ENCODE data around the gene DNAJC4. TPM values are rescaled to one million over a fixed set of nuclear protein-coding genes. Genes with fewer than 3 reads are reported as not detected.

The DNAJC4 gene
- total RNA-seq, 1 experiment from 2014 or later, result 32.0 TPM

DNA sequence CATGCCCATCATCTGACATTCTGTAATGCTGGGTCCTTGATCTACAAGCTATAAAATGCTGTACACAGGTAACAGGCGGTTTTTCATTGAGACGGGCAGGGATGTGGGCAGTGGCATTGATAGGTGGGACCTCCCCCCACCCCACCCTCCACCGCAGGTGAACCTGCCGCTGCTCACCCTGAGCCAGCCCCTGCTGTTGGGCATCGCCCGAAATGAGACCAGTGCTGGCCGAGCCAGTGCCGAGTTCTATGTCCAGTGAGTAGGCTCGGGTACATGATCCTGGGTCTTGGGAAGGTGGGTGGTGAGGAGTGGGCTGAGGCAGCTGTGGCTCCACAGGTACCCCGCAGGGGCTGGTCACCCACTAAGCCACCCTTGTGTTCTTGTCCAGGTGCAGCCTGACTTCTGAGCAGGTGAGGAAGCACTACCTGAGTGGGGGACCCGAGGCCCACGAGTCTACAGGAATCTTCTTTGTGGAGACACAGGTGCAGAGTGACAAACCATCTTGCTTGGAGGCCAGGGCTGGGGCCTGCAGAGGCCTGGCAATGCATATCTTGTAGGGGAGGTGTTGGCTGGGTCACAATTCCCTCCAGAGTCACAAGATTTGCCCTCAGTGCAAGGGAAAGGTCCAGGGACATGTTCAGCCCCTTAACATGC lies 1.1 kb upstream of the DNAJC4 start:
- H3K9ac ChIP-seq (ENCODE audit: low read length), result peak overlapping the region; percentile 60

DNA sequence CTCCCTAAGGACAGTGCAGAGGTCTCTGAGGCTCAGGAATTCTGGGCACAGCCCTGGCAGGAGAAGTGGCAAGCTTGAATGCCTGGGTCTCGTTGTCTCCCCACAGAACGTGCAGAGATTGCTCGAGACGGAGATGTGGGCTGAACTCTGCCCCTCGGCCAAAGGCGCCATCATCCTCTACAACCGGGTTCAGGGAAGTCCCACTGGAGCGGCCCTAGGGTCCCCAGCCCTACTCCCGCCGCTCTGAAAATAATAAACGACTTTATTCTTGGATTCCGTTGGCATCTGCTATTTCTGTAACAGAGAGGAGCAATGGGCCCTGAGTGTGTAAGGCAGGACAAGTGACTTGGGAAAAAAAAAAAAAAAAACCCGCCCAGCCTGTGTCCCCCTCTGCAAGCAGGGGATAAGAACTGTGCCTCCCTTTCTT lies 591 bp upstream of the DNAJC4 start:
- Histone ChIP-seq H4K20me1 (ENCODE audit: insufficient read depth, low read depth, low read length) (no peaks in the 10 kb centered on the region), H3K79me2 (ENCODE audit: low read length) (peaks cover 16% of the 10 kb centered on the region), H3K9me2 (replicated peaks; ENCODE audit: insufficient read depth, low read length) (no peaks in the 10 kb centered on the region), H3K4me2 (ENCODE audit: low read depth, low read length, poor library complexity, severe bottlenecking) (peak overlapping the region; percentile 86), H3K4me1 (ENCODE audit: low read length) (peaks cover 66% of the 10 kb centered on the region), H3K27ac (ENCODE audit: low read length) (peak overlapping the region; percentile 74), H2AFZ (ENCODE audit: low read length) (no peak overlapping the region), H3K4me3 (ENCODE audit: low read length) (peak overlapping the region; percentile 81), H3K9me3 (ENCODE audit: low read length) (no peaks in the 10 kb centered on the region), H3K27me3 (ENCODE audit: low read length) (no peaks in the 10 kb centered on the region), H3K9ac (ENCODE audit: low read length) (peak overlapping the region; percentile 60), H3K36me3 (ENCODE audit: insufficient read depth, low read length) (no peaks in the 10 kb centered on the region)
- no peak for DNase-seq

More for the DNA sequence above, 1.1 kb upstream of the DNAJC4 start:
- no peaks in the 10 kb centered on the region for H4K20me1 ChIP-seq (ENCODE audit: insufficient read depth, low read depth, low read length)
- H3K9me2 ChIP-seq (replicated peaks; ENCODE audit: insufficient read depth, low read length), result no peaks in the 10 kb centered on the region
- no peak overlapping the region for H2AFZ ChIP-seq (ENCODE audit: low read length)
- peaks cover 71% of the 10 kb centered on the region for H3K4me1 ChIP-seq (ENCODE audit: low read length)
- DNase-seq, result no peak
- H3K4me2 ChIP-seq (ENCODE audit: low read depth, low read length, poor library complexity, severe bottlenecking), result peak overlapping the region; percentile 86
- peak overlapping the region; percentile 81; the same call in 1 of the 2 replicates for H3K4me3 ChIP-seq (ENCODE audit: low read length)
- H3K27ac ChIP-seq (ENCODE audit: low read length), result peak overlapping the region; percentile 74
- peaks cover 16% of the 10 kb centered on the region for H3K79me2 ChIP-seq (ENCODE audit: low read length)
- no peaks in the 10 kb centered on the region for H3K27me3 ChIP-seq (ENCODE audit: low read length)
- H3K9me3 ChIP-seq (ENCODE audit: low read length), result no peaks in the 10 kb centered on the region
- H3K36me3 ChIP-seq (ENCODE audit: insufficient read depth, low read length), result no peaks in the 10 kb centered on the region

GRCh38 chr11:64230985-64231365 lies 627 bp downstream of the DNAJC4 start:
- H4K20me1 ChIP-seq (ENCODE audit: insufficient read depth, low read depth, low read length), result 0 out of 2 replicates have a peak, but pooled peaks cover 7% of the 10 kb centered on the region
- H3K9me3 ChIP-seq (ENCODE audit: low read length), result no peaks in the 10 kb centered on the region
- H3K27me3 ChIP-seq (ENCODE audit: low read length), result no peaks in the 10 kb centered on the region
- H3K9ac ChIP-seq (ENCODE audit: low read length), result peak overlapping the region; percentile 74
- H2AFZ ChIP-seq (ENCODE audit: low read length), result no peak overlapping the region; the same call in 1 of the 2 replicates
- H3K79me2 ChIP-seq (ENCODE audit: low read length), result peaks cover 25% of the 10 kb centered on the region
- H3K4me3 ChIP-seq (ENCODE audit: low read length), result peak overlapping the region; percentile 81
- DNase-seq, result peak; percentile 72
- no peaks in the 10 kb centered on the region for H3K36me3 ChIP-seq (ENCODE audit: insufficient read depth, low read length)
- peaks cover 67% of the 10 kb centered on the region for H3K4me1 ChIP-seq (ENCODE audit: low read length)
- H3K9me2 ChIP-seq (replicated peaks; ENCODE audit: insufficient read depth, low read length), result no peaks in the 10 kb centered on the region
- H3K4me2 ChIP-seq (ENCODE audit: low read depth, low read length, poor library complexity, severe bottlenecking), result peak overlapping the region; percentile 86
- H3K27ac ChIP-seq (ENCODE audit: low read length), result peak overlapping the region; percentile 75

DNA sequence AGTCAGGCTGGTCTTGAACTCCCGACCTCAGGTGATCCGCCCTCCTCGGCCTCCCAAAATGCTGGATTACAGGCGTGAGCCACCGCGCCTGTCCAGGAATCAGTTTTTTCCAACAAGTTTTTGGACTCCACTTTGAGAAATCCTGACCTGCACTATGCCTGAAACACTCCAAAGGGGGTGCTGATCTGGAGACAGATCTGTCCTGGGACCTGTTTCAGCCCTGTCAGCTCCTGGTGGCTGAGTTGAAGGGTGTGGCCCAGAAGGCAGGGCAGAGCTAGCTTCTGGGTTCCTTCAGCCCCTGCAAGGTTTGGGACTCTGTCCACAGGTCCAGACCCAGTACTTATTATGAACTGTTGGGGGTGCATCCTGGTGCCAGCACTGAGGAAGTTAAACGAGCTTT lies 1.2 kb downstream of the DNAJC4 start:
- H3K4me1 ChIP-seq (ENCODE audit: low read length), result peaks cover 64% of the 10 kb centered on the region
- H3K9me2 ChIP-seq (replicated peaks; ENCODE audit: insufficient read depth, low read length), result no peaks in the 10 kb centered on the region
- H3K9ac ChIP-seq (ENCODE audit: low read length), result peak overlapping the region; percentile 74
- no peak overlapping the region for H2AFZ ChIP-seq (ENCODE audit: low read length)
- H3K27ac ChIP-seq (ENCODE audit: low read length), result peak overlapping the region; percentile 4; the same call in 1 of the 2 replicates
- DNase-seq, result no peak
- peaks cover 24% of the 10 kb centered on the region for H3K79me2 ChIP-seq (ENCODE audit: low read length)
- H3K27me3 ChIP-seq (ENCODE audit: low read length), result no peaks in the 10 kb centered on the region
- H3K4me3 ChIP-seq (ENCODE audit: low read length), result peak overlapping the region; percentile 81; the same call in 1 of the 2 replicates
- H3K36me3 ChIP-seq (ENCODE audit: insufficient read depth, low read length), result no peaks in the 10 kb centered on the region
- H3K9me3 ChIP-seq (ENCODE audit: low read length), result no peaks in the 10 kb centered on the region
- peak overlapping the region; percentile 86 for H3K4me2 ChIP-seq (ENCODE audit: low read depth, low read length, poor library complexity, severe bottlenecking)
- 0 out of 2 replicates have a peak, but pooled peaks cover 7% of the 10 kb centered on the region for H4K20me1 ChIP-seq (ENCODE audit: insufficient read depth, low read depth, low read length)

DNA sequence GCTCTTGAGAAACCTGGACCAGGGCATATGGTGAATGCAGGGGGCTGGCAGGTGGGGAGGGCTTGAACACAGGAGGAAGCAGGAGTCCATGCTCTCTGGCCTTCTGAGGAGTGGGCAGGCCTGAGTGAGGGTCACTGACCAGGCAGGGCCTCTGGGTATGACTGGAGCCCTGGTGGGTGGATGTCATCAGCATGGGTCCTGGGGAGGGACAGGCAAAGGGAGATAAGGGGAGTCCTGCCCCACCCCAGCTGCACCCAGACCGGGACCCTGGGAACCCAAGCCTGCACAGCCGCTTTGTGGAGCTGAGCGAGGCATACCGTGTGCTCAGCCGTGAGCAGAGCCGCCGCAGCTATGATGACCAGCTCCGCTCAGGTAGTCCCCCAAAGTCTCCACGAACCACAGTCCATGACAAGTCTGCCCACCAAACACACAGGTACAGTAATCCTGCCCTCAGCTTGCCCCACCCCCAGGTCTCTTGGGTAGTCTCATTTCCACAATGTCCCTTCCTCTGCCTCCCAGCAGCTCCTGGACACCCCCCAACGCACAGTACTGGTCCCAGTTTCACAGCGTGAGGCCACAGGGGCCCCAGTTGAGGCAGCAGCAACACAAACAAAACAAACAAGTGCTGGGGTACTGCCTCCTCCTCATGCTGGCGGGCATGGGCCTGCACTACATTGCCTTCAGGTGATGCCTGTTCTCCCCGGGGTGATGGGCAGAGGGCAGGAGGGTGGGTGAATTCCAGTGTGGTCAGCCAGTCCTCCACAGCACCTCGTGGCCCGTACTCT lies 2.0 kb downstream of the DNAJC4 start:
- Histone ChIP-seq H3K4me1 (ENCODE audit: low read length) (peaks cover 56% of the 10 kb centered on the region), H3K79me2 (ENCODE audit: low read length) (peaks cover 17% of the 10 kb centered on the region), H3K4me2 (ENCODE audit: low read depth, low read length, poor library complexity, severe bottlenecking) (peak overlapping the region; percentile 86), H2AFZ (ENCODE audit: low read length) (no peak overlapping the region), H3K27me3 (ENCODE audit: low read length) (no peaks in the 10 kb centered on the region), H3K9me2 (replicated peaks; ENCODE audit: insufficient read depth, low read length) (no peaks in the 10 kb centered on the region), H3K4me3 (ENCODE audit: low read length) (no peak overlapping the region; the same call in 1 of the 2 replicates), H3K9me3 (ENCODE audit: low read length) (no peaks in the 10 kb centered on the region), H3K9ac (ENCODE audit: low read length) (peak overlapping the region; percentile 74), H4K20me1 (ENCODE audit: insufficient read depth, low read depth, low read length) (0 out of 2 replicates have a peak, but pooled peaks cover 7% of the 10 kb centered on the region), H3K27ac (ENCODE audit: low read length) (peak overlapping the region; percentile 4; the same call in 1 of the 2 replicates), H3K36me3 (ENCODE audit: insufficient read depth, low read length) (0 out of 2 replicates have a peak, but pooled peaks cover 4% of the 10 kb centered on the region)
- DNase-seq, result no peak

- 0 out of 2 replicates have a peak, but pooled peaks cover 7% of the 10 kb centered on the region for H4K20me1 ChIP-seq (ENCODE audit: insufficient read depth, low read depth, low read length)
- H3K4me3 ChIP-seq (ENCODE audit: low read length), result no peak overlapping the region
- H3K4me2 ChIP-seq (ENCODE audit: low read depth, low read length, poor library complexity, severe bottlenecking), result peak overlapping the region; percentile 15
- 0 out of 2 replicates have a peak, but pooled peaks cover 5% of the 10 kb centered on the region for H3K36me3 ChIP-seq (ENCODE audit: insufficient read depth, low read length)
- no peak for DNase-seq
- H3K4me1 ChIP-seq (ENCODE audit: low read length), result peaks cover 52% of the 10 kb centered on the region
- H3K79me2 ChIP-seq (ENCODE audit: low read length), result peaks cover 14% of the 10 kb centered on the region
- no peak overlapping the region for H2AFZ ChIP-seq (ENCODE audit: low read length)
- peak overlapping the region; percentile 20; the same call in 1 of the 2 replicates for H3K9ac ChIP-seq (ENCODE audit: low read length)
- no peaks in the 10 kb centered on the region for H3K27me3 ChIP-seq (ENCODE audit: low read length)
- no peaks in the 10 kb centered on the region for H3K9me3 ChIP-seq (ENCODE audit: low read length)
- H3K9me2 ChIP-seq (replicated peaks; ENCODE audit: insufficient read depth, low read length), result no peaks in the 10 kb centered on the region
- no peak overlapping the region for H3K27ac ChIP-seq (ENCODE audit: low read length)
Measured at GRCh38 chr11:64232967-64233315, 2.6 kb downstream of the DNAJC4 start.

DNA sequence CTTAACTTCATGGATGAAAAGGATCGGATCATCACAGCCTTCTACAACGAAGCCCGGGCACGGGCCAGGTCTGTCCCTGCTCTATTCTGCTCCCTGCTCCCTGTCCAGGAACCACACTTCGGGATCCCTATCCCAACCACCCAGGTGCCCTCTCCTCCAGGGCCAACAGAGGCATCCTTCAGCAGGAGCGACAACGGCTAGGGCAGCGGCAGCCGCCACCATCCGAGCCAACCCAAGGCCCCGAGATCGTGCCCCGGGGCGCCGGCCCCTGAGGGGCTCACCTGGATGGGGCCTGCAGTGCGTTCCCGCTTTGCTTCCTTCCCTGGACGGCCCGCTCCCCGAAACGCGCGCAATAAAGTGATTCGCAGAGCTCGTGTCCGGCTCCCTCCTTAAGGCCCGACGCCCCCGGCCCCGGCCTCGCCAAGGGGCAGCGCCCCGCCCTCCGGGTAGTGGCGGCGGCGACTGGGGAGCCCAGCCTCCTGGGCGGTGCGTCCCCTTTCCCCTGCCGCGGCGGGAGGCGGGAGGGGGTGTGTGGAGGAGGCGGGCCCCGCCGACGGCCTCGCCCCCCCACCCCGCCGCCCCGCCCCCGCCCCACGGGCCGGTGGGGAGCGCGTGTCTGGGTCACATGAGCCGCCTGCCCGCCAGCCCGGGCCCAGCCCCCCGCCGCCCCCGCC lies 3.7 kb downstream of the DNAJC4 start, which contains the start of gene VEGFB:
Gene VEGFB, plus strand, starts transcription at position 672 of the 674 bp plus-strand sequence. CDS start 250 bp downstream, outside the sequence.
- Histone ChIP-seq H3K4me2 (ENCODE audit: low read depth, low read length, poor library complexity, severe bottlenecking) (peak within 1 kb of the TSS; percentile 93), H3K9me3 (ENCODE audit: low read length) (no peaks in the 10 kb centered on the region), H2AFZ (ENCODE audit: low read length) (no peak within 1 kb of the TSS), H3K79me2 (ENCODE audit: low read length) (peaks cover 14% of the 10 kb centered on the region), H3K9ac (ENCODE audit: low read length) (peak within 1 kb of the TSS; percentile 82), H3K27ac (ENCODE audit: low read length) (peak within 1 kb of the TSS; percentile 65), H3K4me3 (ENCODE audit: low read length) (peak within 1 kb of the TSS; percentile 91), H3K4me1 (ENCODE audit: low read length) (peaks cover 55% of the 10 kb centered on the region), H3K9me2 (replicated peaks; ENCODE audit: insufficient read depth, low read length) (no peaks in the 10 kb centered on the region), H3K36me3 (ENCODE audit: insufficient read depth, low read length) (0 out of 2 replicates have a peak, but pooled peaks cover 5% of the 10 kb centered on the region), H3K27me3 (ENCODE audit: low read length) (no peaks in the 10 kb centered on the region), H4K20me1 (ENCODE audit: insufficient read depth, low read depth, low read length) (0 out of 2 replicates have a peak, but pooled peaks cover 7% of the 10 kb centered on the region)
- peak; percentile 88 for DNase-seq
